Measurements from ENCODE around the gene FAM110C.

FAM110C gene

GRCh38 chr2:33620-34019 is 12.7 kb downstream of the FAM110C start:
- no peaks in the 10 kb centered on the region for H3K27me3 ChIP-seq (ENCODE audit: insufficient read depth, low read length)
- H2AK5ac ChIP-seq (ENCODE audit: low read length), result no peak overlapping the region
- H2BK12ac ChIP-seq (ENCODE audit: low read length), result no peak overlapping the region
- H3K4me2 ChIP-seq (ENCODE audit: low read length), result no peak overlapping the region
- H3K36me3 ChIP-seq (ENCODE audit: control insufficient read depth in 1 of 2, insufficient read depth in 2 of 2, low read length in 2 of 2), result no peaks in the 10 kb centered on the region
- H3K9ac ChIP-seq (ENCODE audit: low read length), result no peak overlapping the region
- H3K18ac ChIP-seq (ENCODE audit: low read length), result no peak overlapping the region
- peaks cover 4 to 7% of the 10 kb centered on the region in 2 experiments for H3K4me1 ChIP-seq (ENCODE audit: control insufficient read depth in 1 of 2, insufficient read depth in 2 of 2, low read length in 2 of 2)
- H3K9me3 ChIP-seq (ENCODE audit: insufficient read depth, low read depth, low read length), result no peaks in the 10 kb centered on the region
- peak in 1 of 2 donors; percentile 7 for DNase-seq
- no peak overlapping the region for H3K4me3 ChIP-seq (ENCODE audit: low read depth, low read length)
- no peak overlapping the region for H2BK5ac ChIP-seq (ENCODE audit: low read depth, low read length, poor library complexity)
- WGBS (ENCODE audit: extremely low coverage, insufficient coverage, insufficient read length), result no CpG with 5 or more reads among the region's 7 CpGs
- no peaks in the 10 kb centered on the region for H3K79me1 ChIP-seq (ENCODE audit: low read length)
- no peaks in the 10 kb centered on the region for H3K79me2 ChIP-seq (ENCODE audit: control insufficient read depth, insufficient read depth, low read length, poor library complexity)
- H4K91ac ChIP-seq (ENCODE audit: low read depth, low read length), result no peak overlapping the region
- no peak overlapping the region for H4K12ac ChIP-seq (ENCODE audit: low read depth, low read length)
- H3K27ac ChIP-seq (ENCODE audit: low read depth, low read length), result no peak overlapping the region
- no peak overlapping the region for H3K14ac ChIP-seq (ENCODE audit: low read length)
- H3K23ac ChIP-seq (ENCODE audit: low read length), result no peak overlapping the region
- no peak overlapping the region for H2BK120ac ChIP-seq (ENCODE audit: insufficient read depth, low read length, poor library complexity)
- H4K8ac ChIP-seq (ENCODE audit: low read depth, low read length), result no peak overlapping the region
- no peak overlapping the region for H3K4ac ChIP-seq (ENCODE audit: low read depth, low read length)
- H2AFZ ChIP-seq (ENCODE audit: insufficient read depth, low read length, poor library complexity), result no peak overlapping the region

DNA sequence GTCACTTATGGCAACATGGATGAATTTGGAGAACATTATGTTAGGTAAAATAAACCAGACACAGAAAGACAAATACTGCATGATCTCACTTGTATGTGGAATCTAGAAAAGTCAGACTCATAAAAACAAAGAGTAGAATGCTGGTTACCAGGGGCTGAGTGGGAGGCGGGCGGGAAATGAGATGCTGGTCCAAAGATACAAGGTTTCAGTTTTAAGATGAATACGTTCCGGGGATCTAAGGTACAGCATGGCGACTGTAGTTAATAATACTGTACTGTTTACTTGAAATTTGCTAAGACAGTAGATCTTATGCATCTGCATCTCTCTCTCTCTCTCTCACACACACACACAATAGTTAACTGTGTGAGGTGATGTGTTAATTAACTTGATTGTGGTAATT is 14.2 kb downstream of the FAM110C start:
- H4K91ac ChIP-seq (ENCODE audit: low read depth, low read length), result no peak overlapping the region
- H3K18ac ChIP-seq (ENCODE audit: low read length), result no peak overlapping the region
- H4K12ac ChIP-seq (ENCODE audit: low read depth, low read length), result no peak overlapping the region
- no CpG with 5 or more reads among the region's 5 CpGs for WGBS (ENCODE audit: extremely low coverage, insufficient coverage, insufficient read length)
- H2BK12ac ChIP-seq (ENCODE audit: low read length), result no peak overlapping the region
- no peak overlapping the region for H3K23ac ChIP-seq (ENCODE audit: low read length)
- no peak overlapping the region for H3K4me3 ChIP-seq (ENCODE audit: low read depth, low read length)
- no peak overlapping the region for H2AFZ ChIP-seq (ENCODE audit: insufficient read depth, low read length, poor library complexity)
- no peak overlapping the region for H3K4me2 ChIP-seq (ENCODE audit: low read length)
- H3K4me1 ChIP-seq (ENCODE audit: control insufficient read depth in 1 of 2, insufficient read depth in 2 of 2, low read length in 2 of 2), result peaks cover 4 to 7% of the 10 kb centered on the region in 2 experiments
- H3K4ac ChIP-seq (ENCODE audit: low read depth, low read length), result no peak overlapping the region
- no peaks in the 10 kb centered on the region for H3K9me3 ChIP-seq (ENCODE audit: insufficient read depth, low read depth, low read length)
- no peak overlapping the region for H2AK5ac ChIP-seq (ENCODE audit: low read length)
- H3K79me2 ChIP-seq (ENCODE audit: control insufficient read depth, insufficient read depth, low read length, poor library complexity), result no peaks in the 10 kb centered on the region
- H3K79me1 ChIP-seq (ENCODE audit: low read length), result no peaks in the 10 kb centered on the region
- no peaks in the 10 kb centered on the region for H3K36me3 ChIP-seq (ENCODE audit: control insufficient read depth in 1 of 2, insufficient read depth in 2 of 2, low read length in 2 of 2)
- H3K27me3 ChIP-seq (ENCODE audit: insufficient read depth, low read length), result no peaks in the 10 kb centered on the region
- no peak overlapping the region for H3K27ac ChIP-seq (ENCODE audit: low read depth, low read length)
- H3K14ac ChIP-seq (ENCODE audit: low read length), result no peak overlapping the region
- no peak overlapping the region for H2BK5ac ChIP-seq (ENCODE audit: low read depth, low read length, poor library complexity)
- DNase-seq, result no peak
- no peak overlapping the region for H3K9ac ChIP-seq (ENCODE audit: low read length)
- no peak overlapping the region for H4K8ac ChIP-seq (ENCODE audit: low read depth, low read length)
- no peak overlapping the region for H2BK120ac ChIP-seq (ENCODE audit: insufficient read depth, low read length, poor library complexity)

- no peak overlapping the region for H3K14ac ChIP-seq (ENCODE audit: low read length)
- no peak overlapping the region for H3K4me2 ChIP-seq (ENCODE audit: low read length)
- H4K12ac ChIP-seq (ENCODE audit: low read depth, low read length), result no peak overlapping the region
- H2BK5ac ChIP-seq (ENCODE audit: low read depth, low read length, poor library complexity), result no peak overlapping the region
- no peaks in the 10 kb centered on the region for H3K36me3 ChIP-seq (ENCODE audit: control insufficient read depth in 1 of 2, insufficient read depth in 2 of 2, low read length in 2 of 2)
- no peak overlapping the region for H3K23ac ChIP-seq (ENCODE audit: low read length)
- no peak overlapping the region for H3K4ac ChIP-seq (ENCODE audit: low read depth, low read length)
- H2BK120ac ChIP-seq (ENCODE audit: insufficient read depth, low read length, poor library complexity), result no peak overlapping the region
- no peak overlapping the region for H3K27ac ChIP-seq (ENCODE audit: low read depth, low read length)
- H3K27me3 ChIP-seq (ENCODE audit: insufficient read depth, low read length), result no peaks in the 10 kb centered on the region
- H4K91ac ChIP-seq (ENCODE audit: low read depth, low read length), result no peak overlapping the region
- DNase-seq, result no peak
- no peak overlapping the region for H4K8ac ChIP-seq (ENCODE audit: low read depth, low read length)
- no peak overlapping the region for H2AK5ac ChIP-seq (ENCODE audit: low read length)
- no peaks in the 10 kb centered on the region for H3K79me2 ChIP-seq (ENCODE audit: control insufficient read depth, insufficient read depth, low read length, poor library complexity)
- no peak overlapping the region for H2BK12ac ChIP-seq (ENCODE audit: low read length)
- H2AFZ ChIP-seq (ENCODE audit: insufficient read depth, low read length, poor library complexity), result no peak overlapping the region
- H3K4me3 ChIP-seq (ENCODE audit: low read depth, low read length), result no peak overlapping the region
- no peaks in the 10 kb centered on the region for H3K79me1 ChIP-seq (ENCODE audit: low read length)
- H3K4me1 ChIP-seq (ENCODE audit: control insufficient read depth in 1 of 2, insufficient read depth in 2 of 2, low read length in 2 of 2), result peaks cover 0 to 2% of the 10 kb centered on the region in 2 experiments
- no peaks in the 10 kb centered on the region for H3K9me3 ChIP-seq (ENCODE audit: insufficient read depth, low read depth, low read length)
- H3K9ac ChIP-seq (ENCODE audit: low read length), result no peak overlapping the region
- H3K18ac ChIP-seq (ENCODE audit: low read length), result no peak overlapping the region
- WGBS (ENCODE audit: extremely low coverage, insufficient coverage, insufficient read length), result no CpG with 5 or more reads among the region's 1 CpG
Observed at GRCh38 chr2:29253-29652, 17.1 kb downstream of the FAM110C start.

DNA sequence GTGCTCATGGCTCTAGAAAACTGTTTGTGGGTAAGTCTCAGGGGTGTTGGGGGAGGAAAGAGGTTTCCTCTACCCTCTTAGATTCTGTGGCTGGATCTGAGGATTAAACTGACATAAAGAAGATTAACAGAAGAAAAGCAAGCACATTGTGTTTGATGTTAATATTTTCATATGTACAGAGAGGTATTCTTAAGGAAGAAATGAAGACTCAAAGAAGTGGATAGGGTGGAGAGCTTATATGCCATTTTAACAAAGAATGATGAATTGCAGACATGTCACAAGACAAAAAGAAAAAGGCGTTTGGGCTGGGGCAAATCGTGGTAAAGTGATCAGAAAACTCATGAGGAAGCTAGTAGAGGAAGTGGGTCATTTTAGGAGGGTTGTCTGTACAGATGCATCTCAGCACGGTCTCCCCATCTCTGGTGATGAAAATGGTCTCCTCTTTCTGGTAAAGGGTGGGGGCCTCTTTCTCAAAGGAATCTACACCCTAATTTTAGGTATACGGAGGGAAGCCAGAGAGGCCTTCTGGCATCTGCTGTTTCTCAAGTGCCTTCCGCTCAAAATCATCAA is 17.8 kb downstream of the FAM110C start:
- no CpG with 5 or more reads among the region's 5 CpGs for WGBS (ENCODE audit: extremely low coverage, insufficient coverage, insufficient read length)
- H3K14ac ChIP-seq (ENCODE audit: low read length), result no peak overlapping the region
- H3K4me1 ChIP-seq (ENCODE audit: control insufficient read depth in 1 of 2, insufficient read depth in 2 of 2, low read length in 2 of 2), result no peaks in the 10 kb centered on the region

More for the DNA sequence above, 17.8 kb downstream of the FAM110C start:
- Histone ChIP-seq H4K91ac (ENCODE audit: low read depth, low read length) (no peak overlapping the region), H3K9me3 (ENCODE audit: insufficient read depth, low read depth, low read length) (no peaks in the 10 kb centered on the region), H3K79me2 (ENCODE audit: control insufficient read depth, insufficient read depth, low read length, poor library complexity) (no peaks in the 10 kb centered on the region), H3K18ac (ENCODE audit: low read length) (no peak overlapping the region), H4K12ac (ENCODE audit: low read depth, low read length) (no peak overlapping the region), H4K8ac (ENCODE audit: low read depth, low read length) (no peak overlapping the region), H2AFZ (ENCODE audit: insufficient read depth, low read length, poor library complexity) (no peak overlapping the region), H3K27ac (ENCODE audit: low read depth, low read length) (no peak overlapping the region), H3K4ac (ENCODE audit: low read depth, low read length) (no peak overlapping the region), H2AK5ac (ENCODE audit: low read length) (no peak overlapping the region), H3K4me3 (ENCODE audit: low read depth, low read length) (no peak overlapping the region), H2BK120ac (ENCODE audit: insufficient read depth, low read length, poor library complexity) (no peak overlapping the region), H3K36me3 (ENCODE audit: control insufficient read depth in 1 of 2, insufficient read depth in 2 of 2, low read length in 2 of 2) (no peaks in the 10 kb centered on the region), H3K79me1 (ENCODE audit: low read length) (no peaks in the 10 kb centered on the region), H2BK5ac (ENCODE audit: low read depth, low read length, poor library complexity) (no peak overlapping the region), H3K23ac (ENCODE audit: low read length) (no peak overlapping the region), H3K9ac (ENCODE audit: low read length) (no peak overlapping the region), H3K27me3 (ENCODE audit: insufficient read depth, low read length) (no peaks in the 10 kb centered on the region), H3K4me2 (ENCODE audit: low read length) (no peak overlapping the region), H2BK12ac (ENCODE audit: low read length) (no peak overlapping the region)
- DNase-seq, result no peak

Data from trophoblast cell (in vitro differentiated cells and primary cell).